Measurements from ENCODE around the gene KANK2.

DNA sequence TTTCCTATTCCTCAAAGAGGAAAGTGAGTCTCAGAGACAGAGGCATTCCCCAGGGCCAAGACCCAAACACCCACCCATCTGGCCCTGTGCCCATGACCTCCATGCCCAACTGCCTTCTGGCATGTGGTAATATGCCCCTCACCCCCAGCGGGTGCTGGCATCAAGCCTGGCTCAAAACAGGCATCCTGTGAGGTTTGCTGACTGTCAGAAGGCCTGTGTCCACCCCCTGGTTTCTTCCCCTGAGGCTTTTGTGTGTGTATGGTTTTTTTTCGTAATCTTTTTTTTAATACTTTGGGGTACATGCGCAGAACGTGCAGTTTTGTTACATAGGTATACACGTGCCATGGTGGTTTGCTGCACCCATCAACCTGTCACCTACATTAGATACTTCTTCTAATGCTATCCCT lies 7.6 kb upstream of the KANK2 start:
- TF ChIP-seq, protein P1, sequence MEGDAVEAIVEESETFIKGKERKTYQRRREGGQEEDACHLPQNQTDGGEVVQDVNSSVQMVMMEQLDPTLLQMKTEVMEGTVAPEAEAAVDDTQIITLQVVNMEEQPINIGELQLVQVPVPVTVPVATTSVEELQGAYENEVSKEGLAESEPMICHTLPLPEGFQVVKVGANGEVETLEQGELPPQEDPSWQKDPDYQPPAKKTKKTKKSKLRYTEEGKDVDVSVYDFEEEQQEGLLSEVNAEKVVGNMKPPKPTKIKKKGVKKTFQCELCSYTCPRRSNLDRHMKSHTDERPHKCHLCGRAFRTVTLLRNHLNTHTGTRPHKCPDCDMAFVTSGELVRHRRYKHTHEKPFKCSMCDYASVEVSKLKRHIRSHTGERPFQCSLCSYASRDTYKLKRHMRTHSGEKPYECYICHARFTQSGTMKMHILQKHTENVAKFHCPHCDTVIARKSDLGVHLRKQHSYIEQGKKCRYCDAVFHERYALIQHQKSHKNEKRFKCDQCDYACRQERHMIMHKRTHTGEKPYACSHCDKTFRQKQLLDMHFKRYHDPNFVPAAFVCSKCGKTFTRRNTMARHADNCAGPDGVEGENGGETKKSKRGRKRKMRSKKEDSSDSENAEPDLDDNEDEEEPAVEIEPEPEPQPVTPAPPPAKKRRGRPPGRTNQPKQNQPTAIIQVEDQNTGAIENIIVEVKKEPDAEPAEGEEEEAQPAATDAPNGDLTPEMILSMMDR (IDR thresholded peaks at IDR 0.05; ENCODE audit: low read depth, low read length), result no peak
- no peak for TF ChIP-seq POLR2A (IDR thresholded peaks at IDR 0.05; ENCODE audit: extremely low read depth, insufficient read length)
- TF ChIP-seq, protein P2, sequence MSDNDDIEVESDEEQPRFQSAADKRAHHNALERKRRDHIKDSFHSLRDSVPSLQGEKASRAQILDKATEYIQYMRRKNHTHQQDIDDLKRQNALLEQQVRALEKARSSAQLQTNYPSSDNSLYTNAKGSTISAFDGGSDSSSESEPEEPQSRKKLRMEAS (IDR thresholded peaks at IDR 0.05; ENCODE audit: low read depth, low read length), result no peak

Measured in NB4 (cell line).